Neutrophil (primary cell): ENCODE data around the gene RFX4.

Source experiments
- H3K27ac ChIP-seq: fragments of 200-600 bp; sonication (generic); 2 replicates; pipeline ENCODE4 v1.5.1; 2016; ENCODE audit warnings: mild to moderate bottlenecking, moderate library complexity
- H3K27me3 ChIP-seq: fragments of 200-600 bp; sonication (generic); 2 replicates; pipeline ENCODE4 v1.6.0; 2016; ENCODE audit warnings: mild to moderate bottlenecking
- H3K36me3 ChIP-seq: fragments of 200-600 bp; sonication (generic); 2 replicates; pipeline ENCODE4 v1.5.1; 2017
- H3K4me1 ChIP-seq, 2 experiments: fragments of 200-600 bp in 1 of 2; sonication (generic) in 1 of 2; 1 replicate in 1 of 2; 2 replicates in 1 of 2; pipeline versions ENCODE4 v1.5.1 to v1.6.1; 2013 to 2016; ENCODE audit warnings: low read depth in 1 of 2, low read length in 1 of 2, mild to moderate bottlenecking in 1 of 2, moderate library complexity in 1 of 2; ENCODE audit not compliant: control insufficient read depth in 1 of 2, insufficient read depth in 1 of 2
- H3K4me3 ChIP-seq, 2 experiments: fragments of 200-600 bp in 1 of 2; sonication (generic) in 1 of 2; 1 replicate in 1 of 2; 2 replicates in 1 of 2; pipeline ENCODE4 v1.5.1; 2013 to 2016; ENCODE audit warnings: low read depth in 1 of 2, low read length in 1 of 2, mild to moderate bottlenecking in 1 of 2, moderate library complexity in 1 of 2
- H3K9me3 ChIP-seq: fragments of 200-600 bp; sonication (generic); 2 replicates; pipeline ENCODE4 v1.5.1; 2016
- TF ChIP-seq, protein P1 (sequence below): fragments of 200-600 bp; sonication (generic); IDR thresholded peaks from 2 replicates; pipeline ENCODE4 v1.5.1; 2016; ENCODE audit warnings: antibody characterized with exemption

The RFX4 gene

DNA sequence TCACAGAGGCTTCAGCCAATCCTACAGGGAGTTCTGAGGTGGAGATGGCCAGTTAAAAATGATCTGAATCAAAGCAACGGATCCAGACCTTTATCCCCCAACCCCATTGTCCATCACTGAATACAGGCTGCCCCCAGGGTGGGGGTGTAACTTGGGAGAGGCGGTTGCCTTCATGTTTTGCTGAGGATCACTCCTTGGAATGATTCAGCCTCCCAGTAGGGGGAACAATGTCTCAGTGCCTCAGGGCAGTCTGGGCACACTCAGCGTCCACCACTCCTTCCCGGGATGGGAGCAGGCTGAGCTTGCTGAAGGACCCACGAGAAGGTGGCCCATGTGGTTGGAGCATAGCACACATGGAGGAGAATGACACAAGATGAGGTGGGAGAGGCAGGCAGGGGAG lies 60.2 kb downstream of the RFX4 start:
- Histone ChIP-seq H3K4me1 (no peaks in the 10 kb centered on the region), H3K27me3 (peaks cover 25% of the 10 kb centered on the region)

DNA sequence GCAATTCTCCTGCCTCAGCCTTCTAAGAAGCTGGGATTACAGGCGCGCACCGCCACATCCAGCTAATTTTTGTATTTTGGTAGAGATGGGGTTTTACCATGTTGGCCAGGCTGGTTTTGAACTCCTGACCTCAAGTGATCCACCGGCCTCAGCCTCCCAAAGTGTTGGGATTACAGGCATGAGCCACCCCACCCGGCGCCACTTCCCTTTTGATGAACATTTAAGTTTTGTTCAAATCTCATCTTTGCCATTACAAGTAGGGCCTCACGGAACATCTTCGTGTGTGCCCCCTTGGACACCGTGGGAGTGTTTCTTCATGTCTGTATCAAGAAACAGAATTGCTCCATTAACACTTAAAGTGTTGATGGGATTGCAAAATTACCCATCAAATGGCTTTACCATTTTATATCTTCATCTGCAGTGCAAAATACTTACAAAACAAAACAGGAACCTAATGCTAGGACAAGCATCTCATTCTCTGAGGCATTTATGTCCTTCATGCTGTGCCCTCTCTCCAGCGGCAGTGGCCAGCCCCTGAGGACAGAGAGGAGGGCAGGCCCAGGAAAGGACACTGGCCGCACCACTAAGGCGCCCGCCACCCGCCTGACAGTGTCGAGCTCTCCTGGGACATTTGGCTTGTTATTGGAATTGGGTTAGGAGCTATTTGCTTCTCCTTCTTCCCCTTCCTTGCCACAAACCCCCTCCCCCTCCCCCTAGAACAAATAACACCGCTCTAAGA lies 61.7 kb downstream of the RFX4 start:
- Histone ChIP-seq H3K27ac (no peak overlapping the region), H3K27me3 (peaks cover 16% of the 10 kb centered on the region), H3K9me3 (no peaks in the 10 kb centered on the region), H3K4me3 (no peak overlapping the region), H3K4me1 (no peaks in the 10 kb centered on the region), H3K36me3 (no peaks in the 10 kb centered on the region)
- TF ChIP-seq, protein P1, sequence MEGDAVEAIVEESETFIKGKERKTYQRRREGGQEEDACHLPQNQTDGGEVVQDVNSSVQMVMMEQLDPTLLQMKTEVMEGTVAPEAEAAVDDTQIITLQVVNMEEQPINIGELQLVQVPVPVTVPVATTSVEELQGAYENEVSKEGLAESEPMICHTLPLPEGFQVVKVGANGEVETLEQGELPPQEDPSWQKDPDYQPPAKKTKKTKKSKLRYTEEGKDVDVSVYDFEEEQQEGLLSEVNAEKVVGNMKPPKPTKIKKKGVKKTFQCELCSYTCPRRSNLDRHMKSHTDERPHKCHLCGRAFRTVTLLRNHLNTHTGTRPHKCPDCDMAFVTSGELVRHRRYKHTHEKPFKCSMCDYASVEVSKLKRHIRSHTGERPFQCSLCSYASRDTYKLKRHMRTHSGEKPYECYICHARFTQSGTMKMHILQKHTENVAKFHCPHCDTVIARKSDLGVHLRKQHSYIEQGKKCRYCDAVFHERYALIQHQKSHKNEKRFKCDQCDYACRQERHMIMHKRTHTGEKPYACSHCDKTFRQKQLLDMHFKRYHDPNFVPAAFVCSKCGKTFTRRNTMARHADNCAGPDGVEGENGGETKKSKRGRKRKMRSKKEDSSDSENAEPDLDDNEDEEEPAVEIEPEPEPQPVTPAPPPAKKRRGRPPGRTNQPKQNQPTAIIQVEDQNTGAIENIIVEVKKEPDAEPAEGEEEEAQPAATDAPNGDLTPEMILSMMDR, result no peak

More for the DNA sequence above, 60.2 kb downstream of the RFX4 start:
- no peak overlapping the region for H3K27ac ChIP-seq
- H3K9me3 ChIP-seq, result no peaks in the 10 kb centered on the region
- TF ChIP-seq, protein P1, result no peak
- no peak overlapping the region for H3K4me3 ChIP-seq
- no peaks in the 10 kb centered on the region for H3K36me3 ChIP-seq

DNA sequence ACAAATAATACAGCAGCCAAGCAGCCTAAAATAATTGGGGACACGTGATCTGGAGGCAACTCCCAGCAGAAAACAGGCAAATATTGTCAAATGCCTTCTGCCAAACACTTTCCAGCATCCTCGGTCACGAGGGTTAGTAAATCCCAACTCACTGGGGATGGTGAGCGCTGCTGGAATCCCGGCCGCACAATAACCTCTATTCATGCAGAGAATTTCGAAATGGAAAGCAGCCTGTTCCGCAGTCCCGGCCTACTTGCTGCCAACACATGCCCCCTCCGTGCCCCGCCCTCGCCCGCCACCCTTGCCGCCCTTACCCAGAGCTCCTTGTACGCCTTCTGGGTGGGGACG lies 62.2 kb downstream of the RFX4 start:
- no peaks in the 10 kb centered on the region for H3K36me3 ChIP-seq
- H3K9me3 ChIP-seq, result no peaks in the 10 kb centered on the region
- TF ChIP-seq, protein P1, result no peak
- no peak overlapping the region for H3K4me3 ChIP-seq
- H3K27me3 ChIP-seq, result peaks cover 12% of the 10 kb centered on the region
- no peak overlapping the region for H3K27ac ChIP-seq
- no peaks in the 10 kb centered on the region for H3K4me1 ChIP-seq

DNA sequence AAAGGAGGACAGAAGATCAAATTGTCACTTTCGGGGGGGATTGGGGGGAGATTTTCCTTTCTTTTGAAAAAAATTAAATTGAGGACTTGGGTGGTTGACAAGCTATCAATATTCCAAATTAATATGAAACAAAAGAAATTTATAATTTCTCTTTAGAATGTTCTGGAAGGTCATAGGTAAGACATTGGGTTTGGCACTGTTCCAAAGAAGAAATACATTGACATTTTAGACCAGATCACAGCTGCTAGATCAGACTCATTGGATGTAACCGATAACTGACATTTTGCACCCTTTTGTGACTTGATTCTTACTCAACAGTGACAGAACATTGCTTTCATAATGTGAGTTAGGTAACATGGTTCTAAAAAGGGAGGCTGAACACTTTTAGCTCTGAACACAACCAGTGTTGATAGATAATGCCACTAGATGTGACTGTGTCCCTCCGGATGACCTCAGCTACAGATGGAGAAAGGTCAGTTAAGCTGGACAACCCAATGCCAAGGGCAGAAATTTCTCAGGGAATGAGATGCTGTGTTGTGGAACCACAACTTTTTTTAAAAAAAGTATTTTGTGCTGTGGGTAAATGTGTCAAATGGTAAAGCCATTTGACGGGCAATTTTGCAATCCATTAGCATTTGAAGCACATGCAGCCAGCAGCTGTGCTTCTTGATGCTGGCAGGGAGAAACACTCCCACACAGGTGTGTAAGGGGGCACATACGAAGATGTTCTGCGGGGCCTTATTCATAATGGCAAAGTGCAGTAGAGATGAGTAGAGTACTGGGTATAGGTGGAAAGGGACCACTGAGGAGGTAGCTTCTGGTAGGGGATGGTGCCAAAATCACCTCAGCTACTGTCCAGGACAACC lies 62.9 kb downstream of the RFX4 start:
- Histone ChIP-seq H3K4me3 (no peak overlapping the region), H3K4me1 (no peaks in the 10 kb centered on the region), H3K9me3 (no peaks in the 10 kb centered on the region), H3K27ac (no peak overlapping the region), H3K27me3 (peaks cover 12% of the 10 kb centered on the region), H3K36me3 (no peaks in the 10 kb centered on the region)
- TF ChIP-seq, protein P1, result no peak

DNA sequence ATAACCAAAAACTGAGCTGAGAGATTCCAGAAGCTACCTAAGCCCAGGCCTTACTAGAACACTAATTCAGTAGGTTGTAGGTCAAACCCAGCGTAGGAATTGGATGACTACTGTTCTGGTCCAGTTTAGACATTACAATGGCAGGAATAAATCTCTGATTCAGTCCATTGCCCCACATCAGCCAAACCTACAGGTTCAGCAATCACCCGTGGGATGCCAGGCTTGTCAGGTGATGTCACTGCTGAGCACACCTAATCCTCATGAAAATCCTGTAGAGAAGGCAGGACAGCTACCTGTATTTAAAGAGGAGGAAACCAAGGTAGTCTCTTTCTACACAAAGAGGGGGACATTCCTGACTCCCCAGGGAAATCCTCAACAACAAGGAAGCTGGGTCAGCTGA lies 63.7 kb downstream of the RFX4 start:
- no peaks in the 10 kb centered on the region for H3K36me3 ChIP-seq

More for the DNA sequence above, 63.7 kb downstream of the RFX4 start:
- no peaks in the 10 kb centered on the region for H3K4me1 ChIP-seq
- peaks cover 12% of the 10 kb centered on the region for H3K27me3 ChIP-seq
- TF ChIP-seq, protein P1, result no peak
- no peak overlapping the region for H3K4me3 ChIP-seq
- H3K27ac ChIP-seq, result no peak overlapping the region
- no peaks in the 10 kb centered on the region for H3K9me3 ChIP-seq
